ENCODE results near the gene TTC16.

Gene TTC16

DNA sequence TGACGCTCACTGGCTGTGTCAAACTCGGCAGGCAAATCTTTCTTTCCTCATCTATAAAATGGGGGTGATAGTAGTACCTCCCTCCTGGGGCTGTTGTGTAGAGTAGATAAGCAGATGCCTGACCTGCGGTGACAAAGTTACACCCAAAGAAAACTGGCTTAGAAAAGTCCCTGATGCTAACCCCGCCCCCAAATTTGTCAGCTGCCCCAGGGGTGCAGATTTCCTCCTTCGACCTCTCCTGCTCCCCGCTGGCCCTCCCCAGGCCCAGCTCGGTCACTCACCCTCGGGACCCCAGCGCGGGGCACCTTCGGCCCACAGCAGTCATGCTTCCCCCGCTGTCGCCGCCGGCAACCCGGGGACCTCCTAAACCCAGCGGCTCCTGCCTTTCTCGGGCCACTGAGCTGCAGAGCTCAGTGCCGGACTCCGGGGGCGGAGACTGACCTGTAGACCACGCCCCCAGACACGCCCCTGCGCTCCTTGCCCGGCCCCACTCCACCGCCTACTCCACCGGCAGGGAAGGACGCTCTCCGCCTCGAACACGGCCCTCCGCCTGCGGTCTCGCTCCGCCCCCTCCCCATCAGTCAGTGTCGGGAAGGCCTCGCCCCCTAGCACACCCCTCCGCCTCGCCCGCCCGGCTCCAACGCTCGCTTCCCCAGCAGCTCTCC lies 55.2 kb downstream of the TTC16 start:
- DNase-seq = peak; percentile 97

DNA sequence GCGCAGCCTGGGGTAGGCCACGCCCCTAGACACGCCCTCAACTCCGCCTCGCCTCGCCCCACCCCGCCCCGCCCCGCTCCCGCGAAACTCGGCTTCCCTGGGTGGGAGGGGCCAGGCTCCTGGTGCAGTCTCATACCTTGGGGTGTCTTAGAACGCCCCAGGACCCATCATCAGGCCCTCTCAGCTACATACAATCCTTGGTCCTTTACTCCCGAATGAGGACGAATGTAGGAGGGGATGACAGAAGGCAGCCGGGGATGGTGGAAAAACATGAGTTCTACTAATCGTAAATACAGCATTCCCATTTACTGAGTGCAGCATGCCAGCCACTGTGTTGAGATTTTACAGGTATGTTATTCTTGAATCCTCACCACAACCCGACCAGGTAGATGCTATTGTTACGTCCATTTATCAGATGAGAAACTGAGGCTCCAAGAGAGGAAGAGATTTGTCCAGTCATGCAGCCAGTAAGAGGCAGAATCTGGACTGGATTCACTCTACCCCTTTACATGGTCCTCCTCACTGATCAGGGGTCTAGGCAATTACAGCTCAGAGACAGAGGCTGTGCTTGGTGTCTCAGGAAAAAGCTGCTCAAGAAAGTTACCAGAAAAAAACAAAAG lies 55.8 kb downstream of the TTC16 start:
- no peak for DNase-seq

DNA sequence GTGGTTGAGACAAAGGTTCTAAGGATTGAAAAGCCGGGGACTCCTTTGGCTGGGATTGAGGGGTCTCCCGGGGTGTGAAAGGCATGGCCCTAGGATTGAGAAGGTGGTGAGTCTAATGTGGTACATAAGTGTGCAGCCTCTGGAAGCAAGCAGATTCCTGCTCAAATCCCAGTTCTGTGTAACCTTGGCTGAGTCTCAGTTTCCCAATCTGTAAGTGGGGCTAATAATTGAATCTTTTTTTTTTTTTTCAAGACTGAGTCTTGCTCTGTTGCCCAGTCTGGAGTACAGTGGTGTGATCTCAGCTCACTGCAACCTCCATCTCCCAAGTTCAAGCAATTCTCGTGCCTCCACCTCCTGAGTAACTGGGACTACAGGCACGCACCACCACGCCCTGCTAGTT lies 56.7 kb downstream of the TTC16 start:
- no peak for DNase-seq

DNA sequence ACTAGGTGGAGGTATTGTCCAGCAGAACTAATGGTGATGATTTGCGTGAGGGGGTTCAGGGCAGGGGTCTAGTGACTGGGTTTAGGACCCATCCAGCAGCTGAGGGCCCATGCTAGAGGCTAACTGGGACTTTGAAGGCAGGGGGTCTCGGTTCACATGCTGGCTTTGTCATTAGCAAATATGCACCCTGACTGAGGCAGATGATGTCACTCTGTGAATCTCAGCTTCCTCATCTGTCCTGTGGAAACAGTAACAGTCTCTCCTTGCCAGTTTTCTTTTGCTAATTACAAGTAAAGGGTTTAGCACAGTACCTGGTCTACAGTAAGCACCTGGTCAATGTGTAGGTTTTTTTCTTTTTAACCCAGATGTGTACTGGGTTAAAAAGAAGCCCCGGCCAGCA lies 57.4 kb downstream of the TTC16 start:
- no peak for DNase-seq

DNA sequence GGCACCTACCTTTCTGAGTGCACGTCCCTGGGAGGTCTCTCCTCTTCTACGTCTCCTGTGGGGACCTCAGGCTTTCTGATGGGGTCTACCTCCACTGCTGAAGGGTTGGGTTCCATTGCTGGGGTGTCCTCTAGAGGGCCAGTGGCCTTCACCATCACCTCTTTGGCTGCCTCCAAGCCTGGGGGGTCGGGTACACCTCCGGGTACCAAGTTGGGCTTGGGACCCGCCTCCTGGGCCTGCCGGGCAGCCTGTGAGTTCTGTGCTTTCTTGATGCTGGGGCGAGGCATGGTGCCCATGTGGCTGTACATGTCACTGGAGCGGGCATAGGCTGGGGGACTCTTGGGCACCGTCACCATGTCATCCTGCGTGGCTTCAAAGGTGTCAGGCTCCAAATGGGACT lies 58.1 kb downstream of the TTC16 start:
- DNase-seq = no peak

DNA sequence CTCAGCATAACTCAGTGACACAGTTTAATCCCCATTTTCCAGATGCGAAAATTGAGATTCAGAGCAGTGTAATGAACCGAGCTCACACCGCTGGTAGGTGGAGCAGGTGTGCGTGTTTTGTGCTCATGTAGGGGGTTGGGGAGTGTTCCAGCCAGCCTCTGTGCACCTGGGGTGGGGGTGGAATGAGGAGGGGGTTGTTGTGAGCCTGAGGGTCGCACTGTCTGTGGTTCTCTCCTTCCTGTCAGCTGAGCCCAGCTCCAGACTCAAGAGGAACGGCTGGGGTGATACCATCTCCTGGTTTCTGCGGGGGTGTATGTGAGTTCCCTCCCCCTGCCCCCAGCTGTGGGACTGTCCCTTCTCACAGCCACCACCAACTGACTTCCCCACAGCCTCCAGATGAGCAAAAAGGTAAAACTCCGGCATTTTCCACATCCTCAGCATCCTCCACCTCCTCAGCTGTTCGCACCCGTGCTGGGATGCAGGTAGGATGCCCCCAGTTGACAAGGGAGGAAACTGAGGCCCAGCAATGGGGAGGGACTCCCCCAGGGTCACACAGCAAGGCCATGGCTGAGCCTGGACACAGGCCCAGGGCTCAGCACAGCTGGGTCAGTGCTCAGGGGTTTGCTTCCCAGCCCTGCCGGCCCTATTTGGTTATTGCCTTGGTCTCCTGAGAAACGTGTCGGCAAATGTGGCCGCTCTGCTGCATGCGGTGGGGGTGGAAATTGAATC lies 60.5 kb downstream of the TTC16 start:
- peak; percentile 88 for DNase-seq

DNA sequence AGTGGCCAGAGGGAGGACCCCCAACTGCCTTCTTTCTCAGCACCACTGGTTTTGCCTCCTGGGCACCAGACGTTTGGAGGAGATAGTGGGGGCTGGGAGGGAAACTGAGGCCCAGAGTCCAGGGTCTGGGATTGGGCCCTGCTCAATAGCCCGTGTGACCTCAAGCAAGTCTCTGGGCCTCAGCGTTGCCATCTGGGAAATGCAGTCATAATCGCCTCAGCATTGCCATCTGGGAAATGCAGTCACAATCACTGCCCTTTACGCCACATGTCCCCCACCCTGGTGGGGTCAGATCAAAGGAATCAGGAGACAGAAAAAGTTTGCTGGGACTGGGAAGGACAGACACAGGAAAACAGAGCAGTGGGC lies 61.0 kb downstream of the TTC16 start:
- no peak for DNase-seq

DNA sequence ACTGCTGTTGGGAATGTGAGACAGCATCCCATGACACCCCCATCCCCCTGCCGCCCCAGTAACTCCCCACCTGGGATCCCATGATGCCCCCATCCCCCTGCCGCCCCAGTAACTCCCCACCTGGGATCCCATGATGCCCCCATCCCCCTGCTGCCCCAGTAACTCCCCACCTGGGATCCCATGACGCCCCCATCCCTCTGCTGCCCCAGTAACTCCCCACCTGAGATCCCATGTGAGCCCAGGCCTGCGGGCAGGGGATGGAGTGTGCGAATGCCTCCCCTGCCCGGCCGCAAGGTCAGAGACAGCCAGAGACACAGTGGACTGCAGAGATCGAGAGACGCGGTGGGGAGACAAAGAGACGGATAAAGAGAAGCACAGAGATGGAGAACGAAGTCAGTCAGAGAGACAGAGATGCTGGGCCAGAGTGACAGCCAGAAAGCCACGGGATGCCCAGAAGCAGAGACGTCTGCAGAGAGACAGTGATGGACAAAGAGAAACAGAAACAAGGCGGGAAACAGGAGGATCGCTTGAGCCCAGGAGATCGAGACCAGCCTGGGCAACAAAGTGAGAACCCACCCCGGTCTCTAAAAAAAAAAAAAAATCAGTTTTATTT lies 61.6 kb downstream of the TTC16 start:
- peak; percentile 48 for DNase-seq

DNA sequence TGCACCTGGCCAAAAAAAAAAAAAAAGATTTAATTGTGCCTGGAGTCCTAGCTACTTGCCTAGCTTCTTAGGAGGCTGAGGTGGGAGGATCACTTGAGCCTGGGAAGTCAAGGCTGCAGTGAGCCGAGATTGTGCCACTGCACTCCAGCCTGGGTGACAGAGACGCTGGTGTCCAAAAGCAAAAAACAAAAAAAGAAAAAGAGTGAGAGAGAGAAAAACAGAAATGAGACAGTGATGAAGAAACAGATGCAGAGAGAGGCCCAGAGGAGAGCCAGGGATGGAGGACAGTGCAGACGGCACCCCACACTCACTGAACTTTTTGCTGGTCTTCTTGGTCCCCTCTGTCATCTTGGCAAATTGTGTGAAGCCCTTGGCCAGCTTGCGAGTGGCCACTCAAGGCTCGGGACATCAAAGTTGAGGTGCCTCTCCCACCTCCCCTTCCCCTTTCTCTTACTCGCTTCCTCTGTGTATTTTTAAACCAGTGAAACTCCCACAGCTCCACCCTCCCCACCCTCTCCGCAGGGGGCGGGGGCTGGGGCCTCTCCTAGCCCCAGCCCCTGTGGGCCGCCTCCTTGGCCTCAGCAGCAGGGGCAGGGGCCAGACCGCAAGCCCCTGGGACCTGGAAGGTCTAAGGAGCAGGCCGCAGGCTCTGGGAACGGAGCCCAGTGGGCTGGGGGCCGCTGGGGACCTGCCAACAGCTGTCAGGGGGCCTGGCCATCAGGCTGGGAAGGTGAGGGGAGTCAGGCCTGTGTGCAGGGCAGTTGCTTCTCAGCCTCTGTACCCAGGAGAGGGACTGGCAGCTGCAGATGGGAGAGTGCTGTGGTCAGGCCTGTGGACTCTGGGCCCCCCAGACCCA lies 62.6 kb downstream of the TTC16 start, which contains the start of gene SH2D3C:
Gene SH2D3C (minus strand): TSS at position 387 of the 856 bp plus-strand sequence. CDS start 39 bp downstream, at position 348.
- DNase-seq = peak; percentile 60

DNA sequence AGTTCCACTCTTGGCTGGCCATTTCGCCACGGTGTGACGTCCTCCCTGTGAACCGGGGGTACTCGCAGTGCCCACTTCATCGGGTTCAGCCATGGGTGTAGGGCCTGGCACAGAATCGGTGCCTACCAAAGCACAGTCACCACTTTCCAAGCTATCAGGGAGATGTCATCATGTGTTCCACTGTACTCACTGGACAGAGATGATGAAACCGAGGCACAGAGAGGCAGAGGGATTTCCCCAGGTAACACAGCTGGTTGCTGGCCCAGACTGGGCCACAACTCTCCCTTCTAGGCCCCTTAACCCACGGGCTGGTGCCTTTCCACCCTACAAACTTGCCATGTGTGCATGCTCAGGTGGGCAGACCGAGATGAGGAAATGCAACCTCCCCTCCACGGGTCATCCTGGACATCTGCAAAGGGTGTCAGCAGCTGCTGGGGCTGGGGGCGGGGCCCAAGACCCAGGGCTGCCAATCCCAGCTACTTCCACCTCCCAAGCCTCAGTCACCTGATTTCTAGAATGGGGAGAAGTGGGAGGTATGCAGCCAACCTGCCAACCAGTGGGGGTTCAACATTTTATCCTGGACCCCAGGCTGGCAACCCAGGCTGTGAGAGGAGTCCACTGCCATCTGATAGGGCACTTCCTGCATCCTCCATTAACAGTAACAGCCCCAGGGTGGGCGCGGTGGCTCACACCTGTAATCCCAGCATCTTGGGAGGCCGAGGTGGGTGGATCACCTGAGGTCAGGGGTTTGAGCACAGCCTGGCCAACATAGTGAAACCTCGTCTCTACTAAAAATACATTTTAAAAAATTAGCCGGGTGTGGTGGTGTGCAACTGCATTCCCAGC lies 63.5 kb downstream of the TTC16 start:
- DNase-seq = peak; percentile 78

DNA sequence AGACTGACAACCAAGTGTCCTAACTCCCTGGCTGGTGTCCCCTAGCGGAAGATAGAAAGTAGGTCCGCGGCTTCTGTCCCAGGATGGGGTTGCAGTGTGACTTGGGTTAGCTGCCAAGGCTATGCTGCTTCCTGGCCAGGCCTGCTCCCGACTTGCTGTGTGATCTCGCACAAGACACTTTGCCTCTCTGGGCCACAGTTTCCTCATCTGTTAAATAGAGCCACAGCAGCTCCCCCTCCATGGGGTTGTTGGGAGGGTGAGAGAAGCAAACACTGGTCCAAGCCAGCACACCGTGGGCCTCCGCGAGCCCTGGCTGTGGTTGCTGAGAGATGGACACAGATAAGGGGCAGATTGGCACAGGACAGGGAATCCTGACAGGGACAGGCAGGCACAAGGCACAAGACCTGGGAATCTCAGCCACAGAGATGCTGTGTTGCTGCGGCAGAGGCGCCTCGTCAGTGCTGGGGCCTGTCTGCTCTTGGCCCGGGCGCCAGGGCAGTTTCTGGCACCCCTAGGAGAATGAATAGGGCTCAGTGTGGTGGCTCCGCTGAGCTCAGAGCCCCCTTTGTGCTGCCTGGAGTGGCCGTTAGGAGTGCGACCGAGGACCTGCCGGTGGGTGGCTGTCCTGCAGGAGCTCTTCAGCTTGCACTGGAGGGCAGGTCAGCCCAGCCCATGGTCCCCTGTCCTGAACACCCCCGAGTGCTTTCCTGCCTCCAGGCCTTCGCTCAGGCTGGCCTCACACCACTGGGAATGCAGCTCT lies 64.4 kb downstream of the TTC16 start:
- no peak for DNase-seq

DNA sequence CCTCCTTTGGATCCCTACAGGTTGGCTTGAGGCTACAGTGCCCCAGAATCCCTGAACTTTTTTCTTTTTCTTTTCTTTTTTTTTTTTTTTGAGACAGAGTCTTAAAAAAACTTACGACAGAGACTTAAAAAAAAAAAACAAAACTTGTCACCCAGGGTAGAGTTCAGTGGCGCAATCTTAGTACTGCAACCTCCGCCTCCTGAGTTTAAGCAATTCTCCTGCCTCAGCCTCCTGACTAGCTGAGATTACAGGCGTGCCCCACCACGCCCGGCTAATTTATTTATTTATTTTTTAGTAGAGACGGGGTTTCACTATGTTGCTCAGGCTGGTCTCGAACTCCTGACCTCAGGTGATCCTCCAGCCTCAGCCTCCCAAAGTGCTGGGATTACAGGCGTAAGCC lies 65.0 kb downstream of the TTC16 start:
- peak; percentile 48 for DNase-seq

Measured in CD4-positive, alpha-beta T cell treated with Interleukin-17A for 1 hour (primary cell).